GOT3 (cell line): ENCODE results near the gene RNF7.
"Not testable (repeated sequence)": the region's sequence is repeated elsewhere in the genome, so short reads cannot be mapped to it uniquely, and the experiment has no call there.

Source experiments
- DNase-seq: peaks from one replicate; lab custom pipeline; 2025; ENCODE audit warnings: mixed read lengths; lab: John Stamatoyannopoulos, UW

The RNF7 gene

DNA sequence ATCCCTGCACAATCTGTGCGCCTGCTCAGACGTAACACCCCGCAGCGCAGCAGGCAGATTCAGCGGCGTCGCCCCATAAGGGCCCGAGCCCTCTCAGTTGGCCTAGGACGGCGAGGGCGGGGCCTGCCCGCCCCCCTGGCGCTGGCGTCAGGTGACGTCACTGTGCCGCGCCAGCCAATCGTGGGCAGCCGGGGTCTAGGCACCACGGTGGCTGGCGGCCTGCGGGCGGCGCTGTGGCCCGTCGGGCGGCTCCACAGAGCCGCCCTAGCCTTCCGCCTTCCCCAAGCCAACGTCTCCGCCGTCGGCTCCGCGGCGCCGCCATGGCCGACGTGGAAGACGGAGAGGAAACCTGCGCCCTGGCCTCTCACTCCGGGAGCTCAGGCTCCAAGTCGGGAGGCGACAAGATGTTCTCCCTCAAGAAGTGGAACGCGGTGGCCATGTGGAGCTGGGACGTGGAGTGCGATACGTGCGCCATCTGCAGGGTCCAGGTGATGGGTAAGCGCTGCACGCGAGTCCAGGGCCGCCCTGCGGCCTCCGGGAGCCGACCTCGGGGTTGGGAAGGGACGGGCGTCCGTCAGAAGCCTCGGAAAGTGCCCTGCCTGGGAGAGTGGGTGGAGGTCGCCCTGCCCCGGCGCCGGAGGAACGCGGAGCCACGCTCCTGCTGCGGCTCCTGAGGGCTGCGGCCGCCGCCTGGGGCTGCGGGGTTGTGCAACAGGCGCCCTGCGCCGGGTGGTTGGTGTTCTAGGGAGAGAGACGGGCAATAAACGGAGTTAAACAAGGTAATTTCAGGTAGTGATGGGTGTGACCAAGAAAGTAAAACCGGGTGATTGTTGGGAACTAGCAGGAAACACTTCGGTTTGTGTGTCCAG, at the start of gene RNF7:
Gene RNF7 (plus strand): TSS at position 277 of the 869 bp plus-strand sequence. CDS start 44 bp downstream, at position 321.
- DNase-seq = peak; percentile 93

DNA sequence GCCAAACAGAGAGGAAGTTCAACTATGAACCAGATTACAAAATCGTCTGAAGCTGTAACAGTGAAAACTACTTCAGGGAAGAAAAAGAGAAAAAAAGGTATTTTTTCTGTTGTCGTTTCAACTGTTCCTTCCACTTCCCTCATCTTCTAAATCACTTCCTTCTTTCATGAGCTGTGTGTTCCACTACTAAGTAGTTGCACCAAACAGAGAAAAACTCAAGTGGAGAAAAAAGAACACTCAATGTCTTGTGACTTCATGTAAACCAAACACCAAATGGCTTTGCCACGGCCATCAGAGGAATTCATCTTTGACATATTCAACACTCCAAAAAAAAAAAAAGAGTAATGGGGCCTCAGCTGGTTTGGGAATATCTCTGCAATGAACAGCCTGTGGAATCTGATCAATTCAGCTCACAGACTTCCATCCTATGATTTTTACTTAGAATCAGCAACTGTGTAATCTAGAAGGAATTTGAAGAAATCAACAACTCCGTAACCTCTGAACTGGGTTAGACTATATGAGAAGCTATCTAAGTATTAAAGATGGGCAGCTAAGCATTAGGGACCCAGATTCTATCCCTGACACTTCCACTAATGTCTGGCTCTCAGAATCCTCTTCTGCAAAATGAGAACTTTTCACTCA, 47.5 kb upstream of the RNF7 start:
- DNase-seq = no peak

DNA sequence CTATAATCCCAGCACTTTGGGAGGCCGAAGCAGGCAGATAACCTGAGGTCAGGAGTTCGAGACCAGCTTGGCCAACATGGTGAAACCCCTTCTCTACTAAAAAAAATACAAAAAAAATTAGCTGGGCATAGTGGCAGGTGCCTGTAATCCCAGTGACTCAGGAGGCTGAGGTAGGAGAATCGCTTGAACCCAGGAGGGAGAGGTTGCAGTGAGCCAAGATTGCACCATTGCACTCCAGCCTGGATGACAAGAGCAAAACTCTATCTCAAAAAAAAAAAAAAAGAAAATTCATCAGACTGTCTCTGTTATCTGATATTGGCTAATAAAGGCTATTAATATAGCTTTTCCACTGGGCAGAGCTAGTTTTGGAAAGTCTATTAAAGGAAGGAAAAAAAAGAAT, 46.6 kb upstream of the RNF7 start:
- not testable (repeated sequence) for DNase-seq

DNA sequence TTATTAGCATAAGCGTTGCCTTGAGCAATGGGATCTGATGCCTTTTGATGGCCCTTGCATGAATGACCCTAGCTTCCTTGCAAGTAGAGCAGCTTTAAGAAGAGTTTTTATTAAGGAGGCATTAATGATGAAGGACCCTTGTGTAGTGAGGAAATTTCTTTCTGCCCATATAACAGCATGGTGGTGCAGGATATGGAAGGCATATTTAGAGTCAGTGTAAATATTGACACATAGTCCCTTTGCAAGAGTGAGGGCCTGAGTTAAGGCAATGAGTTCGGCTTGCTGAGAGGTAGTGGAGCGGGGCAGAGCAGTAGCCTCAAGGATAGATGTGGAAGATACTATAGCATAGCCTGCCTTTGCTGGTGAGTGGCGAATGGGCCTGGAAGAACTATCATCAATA, 45.1 kb upstream of the RNF7 start:
- not testable (repeated sequence) for DNase-seq

DNA sequence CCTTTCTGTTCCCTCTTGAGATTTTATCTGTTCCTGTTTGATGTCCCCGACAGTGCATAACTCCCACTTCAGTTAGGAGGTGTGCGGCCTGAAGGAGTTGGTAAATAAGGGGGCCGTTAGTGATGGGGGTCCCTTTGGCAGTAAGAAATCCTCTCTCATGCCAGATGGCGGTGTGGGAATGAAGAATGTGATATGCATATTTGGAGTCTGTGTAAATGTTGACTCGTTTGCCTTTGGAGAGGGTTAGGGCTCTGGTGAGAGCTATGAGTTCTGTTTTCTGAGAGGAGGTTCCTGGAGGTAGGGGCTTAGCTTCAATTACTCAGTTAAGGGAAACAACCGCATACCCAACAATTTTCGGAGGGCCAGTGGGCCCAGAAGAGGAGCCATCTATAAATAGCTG, 38.8 kb upstream of the RNF7 start:
- DNase-seq = no peak

DNA sequence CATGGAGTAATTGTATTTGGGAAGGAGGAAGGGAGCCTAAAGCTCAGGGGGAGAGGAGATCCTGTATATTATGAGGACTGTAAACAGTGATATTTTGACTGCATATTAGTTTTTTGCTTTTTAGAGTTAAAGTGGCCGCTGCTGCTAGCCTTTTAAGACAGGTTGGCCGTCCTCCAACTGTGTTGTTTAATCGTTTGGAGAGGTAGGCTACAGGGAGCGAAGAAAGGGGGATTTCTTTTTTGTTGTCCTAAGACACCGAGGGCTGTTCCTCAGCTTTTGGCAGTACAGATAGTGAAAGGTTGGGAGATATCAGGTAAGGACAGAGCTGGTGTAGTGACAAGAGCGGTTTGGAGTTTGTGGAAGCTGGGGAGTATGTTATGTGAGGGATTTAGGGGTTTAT, 38.2 kb upstream of the RNF7 start:
- DNase-seq = no peak

DNA sequence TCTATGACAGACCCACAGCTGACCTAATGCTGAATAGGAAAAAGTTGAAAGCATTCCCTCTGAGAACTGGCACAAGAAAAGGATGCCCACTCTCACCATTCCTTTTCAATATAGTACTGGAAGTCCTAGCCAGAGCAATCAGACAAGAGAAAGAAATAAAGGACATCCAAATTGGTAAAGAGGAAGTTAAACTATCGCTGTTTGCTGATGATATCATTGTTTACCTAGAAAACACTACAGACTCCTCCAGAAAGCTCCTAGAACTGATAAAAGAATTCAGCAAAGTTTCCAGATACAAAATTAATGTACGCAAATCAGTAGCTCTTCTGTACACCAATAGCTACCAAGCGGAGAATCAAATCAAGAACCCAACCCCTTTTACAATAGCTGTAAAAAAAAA, 34.7 kb upstream of the RNF7 start:
- DNase-seq = not testable (repeated sequence)

DNA sequence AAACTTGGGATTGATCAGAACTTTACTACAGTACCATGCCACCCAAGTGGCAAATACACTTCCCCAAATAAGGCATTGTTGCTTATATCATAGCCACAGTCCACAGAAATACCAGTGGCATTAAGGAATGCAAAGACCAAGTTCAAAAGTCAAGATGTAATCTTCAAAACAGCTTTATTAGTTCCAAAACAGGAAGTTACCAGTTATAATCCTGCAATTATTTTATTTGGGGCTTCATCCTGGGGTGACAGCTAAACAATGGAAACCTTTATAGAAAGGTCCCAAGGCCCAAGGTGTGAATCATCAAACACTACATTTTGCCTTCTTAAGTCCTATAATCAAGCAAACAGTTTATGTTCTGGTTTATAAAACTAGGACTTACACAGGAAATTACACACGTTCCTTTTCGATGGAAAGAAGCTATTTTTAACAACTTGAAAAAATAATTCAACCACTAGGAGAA, 30.3 kb upstream of the RNF7 start:
- DNase-seq = no peak

DNA sequence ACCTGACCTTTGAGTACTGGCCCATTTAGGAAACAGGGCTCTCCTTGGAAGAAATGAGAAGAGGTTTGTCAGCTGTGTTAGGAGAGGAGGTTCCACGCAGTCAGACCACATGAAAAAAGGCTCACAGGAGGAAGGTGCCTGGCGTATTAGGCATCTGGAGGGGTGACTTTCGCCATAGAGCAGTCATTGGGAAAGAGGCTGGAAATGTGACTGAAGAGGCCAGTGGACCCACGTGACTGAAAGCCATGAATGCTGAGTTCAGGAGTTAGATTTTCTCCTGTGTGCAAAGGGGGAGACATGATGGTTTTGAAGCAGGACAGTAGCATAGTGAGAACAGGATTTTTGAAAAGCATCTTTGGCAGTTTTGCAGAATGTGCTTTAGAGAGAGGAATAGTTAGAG, 29.7 kb upstream of the RNF7 start:
- no peak for DNase-seq

DNA sequence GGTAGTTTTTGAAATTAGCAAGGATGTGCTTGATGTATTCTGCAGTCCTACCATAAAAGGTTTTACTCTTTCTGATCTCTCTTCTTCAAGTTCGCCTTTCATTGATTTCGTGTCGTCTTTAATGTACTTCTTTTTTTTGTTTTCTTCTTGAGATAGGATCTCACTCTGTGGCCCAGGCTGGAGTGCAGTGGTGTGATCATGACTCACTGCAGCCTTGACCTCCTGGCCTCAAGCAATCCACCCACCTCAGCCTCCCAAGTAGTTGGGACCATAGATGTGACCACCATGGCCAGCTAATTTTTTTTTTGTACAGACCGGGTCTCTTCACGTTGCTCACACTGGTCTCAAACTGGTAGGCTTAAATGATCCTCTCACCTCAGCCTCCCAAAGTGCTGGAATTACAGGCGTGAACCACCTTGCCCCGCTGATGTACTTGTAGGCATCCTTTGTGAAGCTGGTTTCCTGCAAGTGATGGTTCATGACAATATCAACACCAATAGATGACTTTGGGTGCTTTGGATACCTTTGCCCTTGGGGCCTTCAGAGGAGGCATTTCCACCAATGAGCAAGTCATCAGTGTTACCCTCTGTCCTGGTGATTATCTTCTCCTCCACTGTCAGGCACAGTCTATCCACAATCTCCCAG, 28.9 kb upstream of the RNF7 start:
- DNase-seq = no peak

DNA sequence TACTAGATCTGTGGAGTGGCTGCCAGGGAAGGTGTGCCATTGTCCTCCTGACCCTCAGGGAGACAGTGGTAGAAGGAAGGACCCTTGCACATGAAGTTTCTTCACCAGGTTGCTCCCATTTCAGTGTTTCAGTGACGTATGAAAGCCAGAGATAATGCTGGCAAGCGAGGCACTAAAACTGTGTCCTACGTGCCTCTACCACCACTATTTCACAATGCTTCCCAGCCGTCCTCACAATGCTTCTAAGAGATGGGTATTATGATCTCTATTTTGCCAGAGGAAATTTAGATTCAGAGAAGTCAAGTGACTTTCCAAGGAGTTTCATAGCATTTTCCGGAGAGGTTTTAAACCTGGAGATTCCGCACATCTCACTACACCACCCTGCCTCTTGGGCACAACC, 28.0 kb upstream of the RNF7 start:
- no peak for DNase-seq

DNA sequence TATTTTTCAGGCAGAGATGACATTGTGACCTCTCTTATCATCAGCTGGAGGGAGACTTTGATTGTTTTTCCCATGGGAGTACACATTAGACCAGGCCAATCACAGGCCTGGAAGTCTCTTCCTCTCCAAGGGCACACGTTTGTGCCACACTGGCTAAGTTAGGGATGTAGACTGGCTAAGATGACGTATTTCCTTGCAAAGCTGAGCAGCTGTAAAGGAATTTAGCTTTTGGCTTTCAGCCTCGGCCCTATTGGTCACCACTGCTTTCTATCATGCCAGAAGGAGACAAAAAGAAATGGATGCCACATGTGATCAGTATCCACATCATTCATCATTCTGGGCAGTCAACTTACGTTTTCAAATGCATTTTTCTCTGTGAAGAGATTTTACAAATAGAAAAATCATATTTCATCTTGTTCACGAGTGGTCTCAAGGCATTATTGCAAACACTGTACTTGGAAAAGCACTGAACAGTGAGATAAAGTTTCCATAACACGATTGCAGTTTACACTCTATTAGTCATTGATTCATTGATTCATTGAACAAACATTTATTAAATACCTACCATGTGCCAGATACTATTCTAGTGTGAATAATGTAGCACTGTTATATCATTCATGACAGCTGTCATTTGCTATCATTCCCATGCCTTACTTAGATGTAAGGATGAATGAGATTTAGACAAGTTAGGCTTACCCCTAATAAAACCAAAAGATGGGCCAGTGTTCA, 27.0 kb upstream of the RNF7 start:
- DNase-seq = no peak

DNA sequence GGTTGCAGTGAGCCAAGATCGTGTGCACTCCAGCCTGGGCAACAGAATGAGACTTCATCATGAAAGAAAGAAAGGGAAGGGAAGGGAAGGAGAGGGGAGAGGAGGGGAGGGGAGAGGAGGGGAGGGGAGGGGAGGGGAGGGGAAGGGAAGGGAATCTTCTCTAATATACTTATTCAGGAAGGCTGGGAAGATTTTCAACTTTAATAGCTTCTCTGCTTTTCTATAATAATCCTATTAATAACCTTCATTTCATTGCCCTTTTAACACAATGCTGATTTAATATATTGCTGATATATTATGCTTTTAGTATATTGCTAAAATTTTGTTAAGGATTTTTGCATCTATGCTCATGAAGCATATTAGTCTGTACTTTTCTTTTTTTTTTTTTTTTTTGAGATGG, 23.4 kb upstream of the RNF7 start:
- no peak for DNase-seq

DNA sequence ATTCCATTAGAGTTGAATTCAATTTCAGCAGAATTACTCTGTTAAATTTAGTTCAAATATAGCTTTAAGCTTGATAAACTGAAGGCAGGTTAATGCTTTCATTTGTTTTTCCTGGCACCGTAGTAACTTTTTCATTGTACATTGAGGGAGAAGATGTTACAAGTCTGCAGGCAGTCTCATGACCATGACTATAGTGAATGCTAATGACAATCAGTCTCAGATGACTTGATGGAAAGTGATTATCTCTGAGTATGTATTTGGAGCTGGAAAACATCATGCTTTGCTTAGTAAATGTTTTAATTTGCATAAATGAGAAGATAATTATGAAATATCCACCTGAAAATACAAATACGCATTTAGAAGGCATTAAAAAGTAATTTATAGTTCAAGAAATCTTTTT, 16.0 kb upstream of the RNF7 start:
- no peak for DNase-seq

DNA sequence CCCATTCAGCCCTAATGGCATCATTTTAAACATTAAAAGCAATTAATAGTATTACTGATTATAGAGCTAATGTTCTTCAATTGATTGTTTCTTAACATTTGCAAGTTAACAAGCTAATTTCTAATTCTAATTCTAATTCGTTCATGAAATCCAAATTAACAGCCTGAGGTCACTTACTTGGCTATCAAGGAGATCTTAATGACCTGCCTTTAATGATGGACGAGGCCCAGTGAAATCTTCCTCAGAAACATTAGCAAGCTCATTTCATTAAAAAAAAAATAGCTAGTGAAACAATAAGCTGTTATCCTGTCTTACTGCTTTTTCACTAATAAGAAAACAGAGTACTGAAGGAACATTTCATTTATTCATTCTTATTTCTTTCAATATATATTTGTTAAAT, 15.4 kb upstream of the RNF7 start:
- DNase-seq = no peak

DNA sequence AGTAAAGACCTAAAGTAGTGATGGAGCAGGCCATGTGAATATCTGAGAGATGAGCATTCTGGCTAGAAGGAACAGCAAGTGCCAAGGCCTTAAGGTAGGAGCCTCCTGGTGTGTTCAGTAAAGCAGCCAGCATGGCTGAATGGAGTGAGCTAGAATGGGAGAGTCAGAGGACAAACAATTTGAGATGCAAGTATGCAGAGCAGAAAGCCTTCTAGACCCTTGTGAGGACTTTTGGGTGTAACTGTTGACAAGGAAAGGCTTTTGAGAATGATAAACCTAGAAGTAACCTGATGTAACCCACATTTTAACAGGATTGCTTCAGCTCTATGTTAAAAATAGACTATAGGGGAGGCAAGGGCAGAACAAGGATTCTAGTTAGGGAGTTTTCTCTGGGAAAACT, 14.8 kb upstream of the RNF7 start:
- no peak for DNase-seq

DNA sequence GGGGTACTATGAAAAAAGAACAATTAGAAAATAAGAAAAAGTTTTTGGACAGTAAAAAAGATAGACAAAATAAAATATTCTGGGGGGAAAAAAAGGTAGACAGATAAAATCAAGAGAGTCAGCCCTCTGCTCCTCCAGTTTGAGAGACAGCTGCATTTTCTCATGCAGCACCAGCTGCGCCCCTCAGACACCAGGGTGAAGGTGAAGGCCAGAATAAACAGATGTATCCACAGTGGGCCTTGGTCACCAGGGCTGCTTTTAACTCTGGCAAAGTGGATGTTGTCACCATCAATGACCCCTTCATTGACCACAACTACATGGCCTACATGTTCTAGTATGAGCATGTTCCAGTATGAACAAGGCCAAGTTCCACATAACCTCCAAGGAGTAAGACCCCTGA, 13.9 kb upstream of the RNF7 start:
- DNase-seq = no peak

DNA sequence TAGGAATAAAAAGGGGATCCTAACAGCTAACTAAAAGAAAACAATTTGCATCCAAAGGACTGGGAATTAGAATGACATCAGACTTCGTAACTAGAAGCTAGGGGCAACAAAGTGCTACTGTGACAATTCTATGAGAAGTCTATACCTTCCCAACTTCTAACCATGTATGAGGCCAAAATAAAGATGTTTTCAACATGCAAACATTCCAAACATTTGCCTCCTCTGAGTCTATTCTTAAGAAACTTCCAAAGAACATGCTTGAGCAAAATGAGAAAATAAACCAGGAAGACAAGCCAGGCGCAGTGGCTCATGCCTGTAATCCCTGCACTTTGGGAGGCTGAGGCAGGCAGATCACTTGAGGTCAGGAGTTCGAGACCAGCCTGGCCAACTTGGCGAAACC, 13.1 kb upstream of the RNF7 start:
- DNase-seq = no peak

DNA sequence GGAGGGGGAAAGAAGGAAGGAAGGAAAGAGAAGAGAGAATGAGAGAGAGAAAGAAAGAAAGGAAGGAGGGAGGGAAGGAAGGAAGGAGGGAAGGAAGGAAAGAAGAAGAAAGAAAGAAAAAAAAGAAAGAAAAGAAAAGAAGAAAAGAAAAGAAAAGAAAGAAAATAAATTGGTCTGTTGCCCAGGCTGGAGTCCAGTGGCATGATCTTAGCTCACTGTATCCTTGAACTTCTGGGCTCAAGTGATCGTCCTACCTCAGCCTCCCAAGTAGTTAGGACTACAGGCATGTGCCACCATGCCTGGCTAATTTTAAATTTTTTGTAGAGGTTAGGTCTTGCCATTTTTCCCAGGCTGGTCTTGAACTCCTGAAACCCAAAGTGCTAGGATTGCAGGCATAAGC, 11.6 kb upstream of the RNF7 start:
- no peak for DNase-seq

DNA sequence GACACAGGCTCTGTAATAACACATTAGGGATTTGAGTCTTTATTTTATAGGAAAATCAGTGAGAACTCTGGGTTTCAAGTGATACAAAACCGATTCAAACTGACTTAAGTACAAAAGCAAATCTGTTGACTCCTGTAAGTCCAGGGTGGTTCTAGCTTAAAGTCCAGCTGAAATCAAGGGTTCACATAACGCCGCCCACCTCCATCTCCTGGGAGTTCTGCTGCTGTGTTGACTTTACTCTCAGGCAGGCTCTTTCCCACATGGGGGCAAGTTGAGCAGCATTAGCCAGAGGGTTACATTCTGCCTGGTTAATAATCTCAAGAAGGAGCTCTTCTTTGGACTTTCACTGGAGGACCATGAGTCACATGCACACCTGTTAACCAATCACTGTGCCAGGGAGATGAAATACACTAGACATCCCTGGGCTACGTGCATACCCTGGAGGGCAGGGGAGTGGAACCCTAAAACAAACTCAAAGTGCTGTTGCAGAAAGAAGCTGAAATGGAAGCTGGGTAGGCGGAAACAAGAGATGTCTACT, 9.7 kb upstream of the RNF7 start:
- DNase-seq = no peak

DNA sequence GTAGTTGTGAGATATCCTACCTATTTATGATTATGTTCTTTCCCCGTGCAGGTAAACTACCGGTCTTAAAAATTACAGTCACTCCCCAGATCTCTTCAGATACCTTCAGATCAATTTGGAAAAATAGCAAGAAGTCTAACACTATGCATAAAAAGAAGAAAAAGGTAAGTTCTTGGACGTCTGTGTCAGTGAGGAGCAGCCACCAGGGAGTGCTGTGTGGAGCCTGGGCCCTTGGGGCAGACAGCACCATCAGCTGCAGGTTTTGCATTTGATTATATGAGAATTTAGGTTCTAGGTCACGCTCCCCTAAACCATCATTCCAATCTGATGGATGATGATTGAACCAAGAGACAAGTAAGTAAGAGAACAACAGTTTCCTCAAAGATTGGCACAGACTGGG, 8.9 kb upstream of the RNF7 start:
- no peak for DNase-seq

DNA sequence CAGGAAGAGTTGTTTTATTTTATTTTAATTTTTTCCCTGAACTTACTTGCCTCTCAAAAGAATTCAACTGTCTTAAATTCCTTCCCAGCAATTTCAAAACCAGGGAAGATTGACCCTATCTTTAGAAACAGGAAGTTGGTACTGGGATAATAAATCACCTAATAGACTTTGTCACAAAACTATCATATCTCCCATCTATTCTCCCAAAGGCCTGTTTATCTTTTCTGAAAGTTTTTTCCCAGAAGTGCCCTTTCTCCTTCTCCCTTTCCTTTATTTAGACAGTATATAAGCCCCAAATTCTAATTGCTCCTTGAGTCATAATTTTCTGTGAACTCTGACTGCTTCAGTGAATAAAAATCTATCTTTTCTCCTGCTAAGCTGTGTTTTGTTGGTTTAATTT, 2.9 kb upstream of the RNF7 start:
- DNase-seq = no peak
